Esophagus muscularis mucosa (tissue), 3 donors: ENCODE results near the gene NTM.

Experiments used
- CTCF ChIP-seq, 3 experiments: fragments of 200-600 bp in 2 of 3; fragments of 450-650 bp in 1 of 3; sonication (generic) in 2 of 3; IDR thresholded peaks; one replicate each; pipeline ENCODE4 v1.5.1; 2017 to 2019; ENCODE audit warnings: antibody characterized with exemption in 3 of 3, mild to moderate bottlenecking in 2 of 3, moderate library complexity in 1 of 3
- POLR2A ChIP-seq: fragments of 450-650 bp; IDR thresholded peaks from one replicate; pipeline ENCODE4 v1.6.1; 2017; ENCODE audit warnings: antibody characterized with exemption, moderate library complexity, mild to moderate bottlenecking, low read depth
- POLR2AphosphoS5 ChIP-seq, 2 donors: sonication (generic); formaldehyde crosslinking; IDR thresholded peaks; one replicate each; pipeline ENCODE4 v1.6.1; 2017; ENCODE audit warnings: antibody characterized with exemption in 2 of 2

- TF ChIP-seq CTCF (IDR thresholded peaks at IDR 0.05) = no peak
- no peak for TF ChIP-seq POLR2A
- TF ChIP-seq POLR2AphosphoS5 (IDR thresholded peaks at IDR 0.05) = no peak
Observed at GRCh38 chr11:132307309-132308020, 937.0 kb downstream of the NTM start.
